GM23248 (cell line): Measurements from ENCODE around the gene NPIPB2.

Experiments used
- EZH2 ChIP-seq: fragments of 200-600 bp; sonication (generic); IDR thresholded peaks from 2 replicates; pipeline ENCODE4 v1.6.1; 2018; ENCODE audit warnings: antibody characterized with exemption, mild to moderate bottlenecking; ENCODE audit not compliant: insufficient read depth, poor library complexity, severe bottlenecking
- EZH2phosphoT487 ChIP-seq: fragments of 200-600 bp; sonication (generic); IDR thresholded peaks from 2 replicates; pipeline ENCODE4 v1.6.1; 2018; ENCODE audit warnings: antibody characterized with exemption, moderate library complexity, mild to moderate bottlenecking, low read depth; ENCODE audit not compliant: insufficient read depth

DNA sequence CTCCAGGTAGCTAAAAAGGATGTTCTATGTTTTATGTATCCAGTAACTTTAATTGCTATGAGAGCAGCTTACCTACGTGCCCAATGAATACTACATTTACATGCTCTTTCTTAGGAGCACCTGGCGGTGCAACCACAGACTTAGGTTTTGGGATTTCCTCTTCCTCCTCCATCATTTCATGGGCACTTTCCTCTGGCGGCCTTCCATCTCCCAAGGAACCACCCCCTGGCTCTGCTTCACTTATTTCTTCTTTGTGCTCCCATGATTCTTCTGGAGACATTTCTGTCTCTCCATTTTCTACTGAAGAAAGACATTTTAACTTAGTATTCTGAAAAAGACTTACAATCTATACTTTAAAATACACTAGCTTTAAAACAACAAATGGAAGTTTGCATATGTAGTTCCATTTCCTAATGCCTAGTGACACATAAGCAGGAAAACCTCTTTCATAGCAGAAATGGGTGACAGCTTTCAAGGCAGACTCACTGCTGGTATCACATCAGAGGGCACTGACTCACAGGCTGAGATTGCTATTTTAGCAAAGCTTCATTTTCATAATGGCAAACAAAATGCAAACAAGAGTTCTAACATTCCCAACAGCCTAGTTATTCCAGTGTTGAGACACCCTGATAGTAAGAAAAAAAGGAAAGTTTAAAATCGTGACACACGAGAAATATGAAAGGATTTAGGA lies 45.2 kb downstream of the NPIPB2 start:
- TF ChIP-seq EZH2: no peak
- no peak for TF ChIP-seq EZH2phosphoT487
